ENCODE data around the gene HS6ST3.

HS6ST3 gene

GRCh38 chr13:96837809-96838208 lies 747.9 kb downstream of the HS6ST3 start:
- DNase-seq (ENCODE audit: low spot score): no peak

GRCh38 chr13:96844195-96844594 lies 754.3 kb downstream of the HS6ST3 start:
- DNase-seq (ENCODE audit: low spot score): no peak

- no peak for DNase-seq (ENCODE audit: low spot score)
Observed at GRCh38 chr13:96844616-96845015, 754.7 kb downstream of the HS6ST3 start.

GRCh38 chr13:96848286-96848685 lies 758.4 kb downstream of the HS6ST3 start:
- DNase-seq (ENCODE audit: low spot score): no peak

GRCh38 chr13:96849091-96849490 lies 759.2 kb downstream of the HS6ST3 start:
- DNase-seq (ENCODE audit: low spot score): no peak

- DNase-seq (ENCODE audit: low spot score): no peak
Observed at GRCh38 chr13:96850538-96851145, 760.7 kb downstream of the HS6ST3 start.

- no peak for DNase-seq (ENCODE audit: low spot score)
Observed at GRCh38 chr13:96851856-96852445, 762.0 kb downstream of the HS6ST3 start.

GRCh38 chr13:96858133-96858826 lies 768.4 kb downstream of the HS6ST3 start:
- no peak for DNase-seq (ENCODE audit: low spot score)

GRCh38 chr13:96860882-96861281 lies 771.0 kb downstream of the HS6ST3 start:
- DNase-seq (ENCODE audit: low spot score): no peak

- no peak for DNase-seq (ENCODE audit: low spot score)
Observed at GRCh38 chr13:96862093-96862492, 772.2 kb downstream of the HS6ST3 start.

GRCh38 chr13:96862999-96863398 lies 773.1 kb downstream of the HS6ST3 start:
- no peak for DNase-seq (ENCODE audit: low spot score)

GRCh38 chr13:96871469-96871868 lies 781.6 kb downstream of the HS6ST3 start:
- DNase-seq (ENCODE audit: low spot score): no peak

GRCh38 chr13:96880419-96880818 lies 790.5 kb downstream of the HS6ST3 start:
- DNase-seq (ENCODE audit: low spot score): no peak
